Aorta (tissue), 5 donors: ENCODE results near the gene SPATA31A6. TPM values are rescaled to one million over a fixed set of nuclear protein-coding genes. Genes with fewer than 3 reads are reported as not detected.
A peak's percentile ranks its signal among the peaks of the same experiment; 100 is the strongest.
"Not testable (repeated sequence)": the region's sequence is repeated elsewhere in the genome, so short reads cannot be mapped to it uniquely, and the experiment has no call there.

Experiments
- ATAC-seq: fragments of 200-7000 bp; cut with Tn5 transposase; one replicate; pipeline ENCODE4 v1.9.1; 2022; ENCODE audit warnings: moderate library complexity; ENCODE audit not compliant: low FRiP score
- DNase-seq, 2 donors: peaks; one replicate each; pipeline ENCODE4 v3.0.0-alpha.2; 2020
- H3K27ac ChIP-seq, 2 donors: one replicate each; pipeline ENCODE4 v1.5.1; 2013; ENCODE audit warnings: low read length in 2 of 2, mild to moderate bottlenecking in 2 of 2, moderate library complexity in 2 of 2, control low read depth in 1 of 2, inconsistent platforms in 1 of 2, low read depth in 1 of 2
- H3K27me3 ChIP-seq, 2 donors: one replicate each; pipeline ENCODE4 v1.6.1; 2013; ENCODE audit warnings: control low read depth in 1 of 2, low read length in 1 of 2, mild to moderate bottlenecking in 1 of 2, moderate library complexity in 1 of 2; ENCODE audit not compliant: insufficient read depth in 2 of 2, control insufficient read depth in 1 of 2
- H3K36me3 ChIP-seq, 2 donors: one replicate each; pipeline ENCODE4 v1.6.1; 2013; ENCODE audit warnings: control low read depth in 1 of 2, low read length in 1 of 2, mild to moderate bottlenecking in 1 of 2; ENCODE audit not compliant: insufficient read depth in 2 of 2, control insufficient read depth in 1 of 2
- H3K4me1 ChIP-seq, 2 donors: one replicate each; pipeline ENCODE4 v1.6.1; 2013; ENCODE audit warnings: low read length in 2 of 2, control low read depth in 1 of 2, mild to moderate bottlenecking in 1 of 2, moderate library complexity in 1 of 2; ENCODE audit not compliant: insufficient read depth in 2 of 2, control insufficient read depth in 1 of 2
- H3K4me3 ChIP-seq, 2 donors: one replicate each; pipeline ENCODE4 v1.5.1; 2013; ENCODE audit warnings: low read length in 2 of 2, control low read depth in 1 of 2, mild to moderate bottlenecking in 1 of 2
- H3K9me3 ChIP-seq: one replicate; pipeline ENCODE4 v1.6.1; 2013; ENCODE audit warnings: mild to moderate bottlenecking, low read length; ENCODE audit not compliant: control insufficient read depth
- WGBS, 2 donors: extraction: QIAGEN DNeasy Blood & Tissue Kit; methylation state at CpG; one replicate each; pipeline ENCODE4 v1.1.7; 2013; 5-methylcytosine and 5-hydroxymethylcytosine counted together
- intact Hi-C, 2 donors: fragments of 100-400 bp; cut with DNase I; formaldehyde crosslinking; loops; one replicate each; pipeline versions ENCODE4 v1.14.2 to v1.15.0; 2022
- long read RNA-seq, 2 donors: library from polyadenylated mRNA; unstranded; transcript quantifications; one replicate each; pipeline ENCODE4 v2.0.0, GENCODE V29; 2020 to 2021
- polyA plus RNA-seq, 2 donors: library from polyadenylated mRNA; stranded (reverse); fragments of 200-250 nt; gene quantifications; one replicate each; pipeline ENCODE4 v1.2.3, GENCODE V29; 2013
- total RNA-seq, 2 donors: library from RNA; stranded (reverse); fragmentation: NEBNext Ultra II Directional; extraction: Animal tissue kit (Norgen Biotek cat#: 25700); gene quantifications; one replicate each; pipeline ENCODE4 v1.2.1, GENCODE V29; 2021
- donor health status: healthy with polysubstance abuse.
- donor health status: Bipolar disorder and iron deficiency.
- donor health status: DM: no; HTN: no; CAD: no.
- donor health status: DM: no; HTN: no; CAD: no.
- donor health status: DM: yes; HTN: yes; CAD: no.

SPATA31A6 gene
- total RNA-seq (not detected), polyA plus RNA-seq (not detected)
- long read RNA-seq, donor 1 = 0 reads
- long read RNA-seq, donor 2 = 0 reads

DNA sequence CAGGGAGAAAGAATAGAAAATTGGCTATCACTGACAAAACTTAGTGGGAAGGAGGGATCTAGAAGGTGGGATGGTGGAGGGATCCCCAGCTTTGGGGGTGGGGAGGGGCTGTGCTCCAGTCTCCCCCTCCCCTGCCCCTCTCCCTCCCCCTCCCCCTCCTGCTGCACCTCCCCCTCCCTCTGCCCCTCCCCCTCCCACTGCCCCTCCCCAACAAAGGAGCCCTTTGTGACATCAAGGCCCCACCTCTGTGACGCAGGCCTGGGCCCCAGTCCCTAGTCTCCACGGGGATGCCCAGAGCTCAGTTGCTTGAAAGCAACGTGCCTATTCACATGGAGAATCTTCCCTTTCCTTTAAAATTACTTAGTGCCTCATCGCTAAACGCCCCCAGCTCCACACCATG, at the start of gene SPATA31A6:
Gene SPATA31A6, plus strand, starts transcription at position 301 of the 400 bp plus-strand sequence. Its CDS starts 29 bp downstream, at position 330.
- H3K27ac ChIP-seq, DNase-seq, H3K4me3 ChIP-seq, intact Hi-C loops, H3K36me3 ChIP-seq, H3K27me3 ChIP-seq, ATAC-seq, H3K4me1 ChIP-seq, H3K9me3 ChIP-seq: not testable (repeated sequence)
- 100% methylated on average over 3 to 4 of the region's 5 CpGs for WGBS, 2 donors

DNA sequence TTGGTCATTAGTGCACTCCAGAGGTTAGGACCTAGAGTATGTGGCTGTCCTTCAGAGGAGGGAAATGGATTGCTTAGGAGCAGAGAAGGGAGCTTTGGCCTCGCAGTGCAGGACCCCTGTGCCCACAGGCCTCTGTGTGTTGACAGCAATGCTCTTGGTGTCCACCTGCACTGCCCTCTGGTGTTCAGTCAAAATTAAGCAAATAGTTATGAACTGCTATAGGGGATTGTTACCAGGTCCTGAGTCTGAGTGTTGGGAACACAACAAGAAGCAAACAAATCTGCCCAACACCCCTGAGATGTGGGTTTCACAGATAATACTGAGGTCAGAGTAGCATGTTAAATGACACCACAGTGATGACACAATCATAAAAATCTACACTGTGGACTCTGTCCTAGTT, 23.2 kb upstream of the SPATA31A6 start:
- intact Hi-C loops = not testable (repeated sequence)

DNA sequence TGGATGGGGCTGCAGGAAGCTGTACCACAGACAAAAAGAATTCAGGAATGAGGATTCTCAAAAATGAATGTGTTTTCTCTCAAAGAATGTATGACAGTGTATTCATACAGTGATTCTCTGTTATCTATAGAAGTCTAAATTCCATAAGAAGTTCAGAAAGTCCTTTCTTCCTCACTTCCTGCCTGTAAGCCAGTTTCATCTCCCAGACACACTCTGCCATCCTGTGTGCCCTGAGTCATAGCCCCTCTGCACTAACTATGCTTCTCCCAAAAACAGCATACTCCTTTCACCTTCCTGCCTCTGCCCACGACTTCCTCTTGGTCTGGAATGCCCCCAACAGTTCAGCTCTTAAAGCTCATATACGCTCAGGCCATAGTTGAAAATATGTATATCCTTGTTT, 36.4 kb downstream of the SPATA31A6 start:
- H3K4me3 ChIP-seq, DNase-seq, intact Hi-C loops, H3K27ac ChIP-seq, ATAC-seq, H3K27me3 ChIP-seq, H3K36me3 ChIP-seq, H3K4me1 ChIP-seq, H3K9me3 ChIP-seq: not testable (repeated sequence)
- 23 to 35% methylated on average over 2 of the region's 2 CpGs for WGBS, 2 donors

More for the DNA sequence above, 23.2 kb upstream of the SPATA31A6 start:
- not testable (repeated sequence) for H3K4me1 ChIP-seq, ATAC-seq, H3K9me3 ChIP-seq, DNase-seq, H3K4me3 ChIP-seq, H3K36me3 ChIP-seq, H3K27me3 ChIP-seq, H3K27ac ChIP-seq
- WGBS, 2 donors = 57% methylated on average over 1 of the region's 1 CpG; no CpG with 5 or more reads in 1 of the 2 donors

DNA sequence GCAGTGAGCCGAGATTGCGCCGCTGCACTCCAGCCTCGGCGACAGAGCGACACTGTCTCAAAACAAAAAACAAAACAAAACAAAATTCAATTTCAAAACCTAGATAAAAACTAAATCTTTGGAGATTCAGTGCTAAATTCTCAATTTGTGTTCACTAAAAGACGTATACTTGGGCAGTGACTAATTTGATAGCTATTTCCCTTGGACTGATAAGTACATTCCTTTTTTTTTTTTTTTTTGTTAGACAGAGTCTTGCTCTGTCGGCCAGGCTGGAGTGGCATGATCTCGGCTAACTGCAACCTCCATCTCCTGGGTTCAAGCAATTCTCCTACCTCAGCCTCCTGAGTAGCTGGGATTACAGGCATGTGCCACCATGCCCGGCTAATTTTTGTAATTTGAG, 39.8 kb downstream of the SPATA31A6 start:
- intact Hi-C loops, H3K27ac ChIP-seq, ATAC-seq, H3K9me3 ChIP-seq, H3K4me1 ChIP-seq, H3K4me3 ChIP-seq, H3K36me3 ChIP-seq, DNase-seq, H3K27me3 ChIP-seq: not testable (repeated sequence)
- WGBS, 2 donors = 42 to 57% methylated on average over 8 of the region's 10 CpGs

DNA sequence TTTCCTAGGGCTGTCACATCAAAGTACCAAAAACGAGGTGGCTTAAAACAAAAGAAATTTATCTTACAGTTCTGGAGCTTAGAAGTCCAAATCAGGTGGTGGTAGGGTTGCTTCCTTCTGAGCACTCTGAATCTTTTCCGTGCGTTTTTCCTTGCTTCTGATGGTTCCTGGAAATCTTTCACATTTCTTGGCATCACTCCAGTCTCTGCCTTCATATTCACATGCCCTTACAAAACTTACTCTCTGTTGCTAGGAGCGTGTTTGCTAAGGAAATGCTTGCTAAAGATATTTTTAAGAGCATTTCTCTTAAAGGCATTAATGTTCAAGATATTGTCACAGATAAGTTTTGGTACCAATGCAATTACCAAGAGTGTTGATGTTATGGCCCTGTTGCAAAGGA, 49.6 kb downstream of the SPATA31A6 start:
- not testable (repeated sequence) for H3K27ac ChIP-seq

DNA sequence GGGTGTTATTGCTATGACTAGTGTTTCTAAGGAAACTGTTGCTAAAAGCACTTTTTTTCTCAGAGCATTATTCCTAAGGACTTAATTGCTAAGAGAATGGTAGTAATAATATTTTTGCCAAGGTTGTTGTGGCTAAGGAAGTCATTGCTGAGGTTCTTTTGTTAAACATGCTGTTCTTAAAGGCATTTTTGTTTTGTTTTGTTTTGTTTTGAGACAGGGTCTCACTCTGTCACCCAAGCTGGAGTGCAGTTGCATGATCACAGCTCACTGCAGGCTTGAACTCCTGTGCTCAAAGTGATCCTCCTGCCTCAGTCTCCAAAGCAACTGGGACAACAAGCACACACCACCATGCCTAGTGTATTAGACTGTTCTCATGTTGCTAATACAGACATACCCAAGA, 51.2 kb downstream of the SPATA31A6 start:
- ATAC-seq, H3K9me3 ChIP-seq, H3K4me3 ChIP-seq, H3K27me3 ChIP-seq, DNase-seq, H3K36me3 ChIP-seq, H3K27ac ChIP-seq, intact Hi-C loops, H3K4me1 ChIP-seq: not testable (repeated sequence)

More for the DNA sequence above, 49.6 kb downstream of the SPATA31A6 start:
- H3K4me3 ChIP-seq, H3K9me3 ChIP-seq, H3K4me1 ChIP-seq, H3K36me3 ChIP-seq, intact Hi-C loops, H3K27me3 ChIP-seq, DNase-seq: not testable (repeated sequence)
- 1 to 7% methylated on average over 4 of the region's 4 CpGs for WGBS, 2 donors
- ATAC-seq = peak; percentile 23

DNA sequence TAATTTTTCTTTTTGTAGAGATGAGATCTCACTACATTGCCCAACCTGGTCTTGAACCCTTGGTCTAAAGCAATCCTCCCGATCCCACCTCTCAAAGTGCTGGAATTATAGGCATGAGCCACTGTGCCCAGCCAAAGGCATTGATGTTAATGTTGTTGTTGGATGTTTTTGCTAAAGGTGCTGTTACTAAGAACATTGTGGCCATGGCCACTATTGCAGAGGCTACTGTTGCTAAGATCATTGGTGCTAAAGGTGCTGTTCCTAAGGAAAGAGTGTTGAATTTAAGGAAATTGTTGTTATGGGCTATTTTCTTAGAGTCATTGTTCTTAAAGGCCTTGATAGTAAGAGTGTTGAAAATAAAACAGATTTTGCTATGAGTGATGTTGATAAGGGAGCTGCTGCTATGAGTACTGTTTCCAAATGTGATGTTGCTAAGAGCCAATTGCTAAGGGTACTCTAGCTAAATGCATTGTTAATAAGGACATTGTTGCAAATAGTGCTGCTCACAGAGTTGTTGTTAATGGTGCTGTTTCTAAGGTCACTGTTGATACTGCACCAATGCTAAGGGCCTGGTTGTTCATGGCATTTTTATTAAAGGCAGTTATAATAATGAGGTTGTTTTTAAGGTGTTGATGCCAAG, 52.0 kb downstream of the SPATA31A6 start:
- H3K4me3 ChIP-seq, H3K36me3 ChIP-seq, H3K27ac ChIP-seq, H3K27me3 ChIP-seq, H3K9me3 ChIP-seq, DNase-seq, intact Hi-C loops, H3K4me1 ChIP-seq: not testable (repeated sequence)
- peak; percentile 27 for ATAC-seq
- no CpG with 5 or more reads among the region's 1 CpG for WGBS, 2 donors

DNA sequence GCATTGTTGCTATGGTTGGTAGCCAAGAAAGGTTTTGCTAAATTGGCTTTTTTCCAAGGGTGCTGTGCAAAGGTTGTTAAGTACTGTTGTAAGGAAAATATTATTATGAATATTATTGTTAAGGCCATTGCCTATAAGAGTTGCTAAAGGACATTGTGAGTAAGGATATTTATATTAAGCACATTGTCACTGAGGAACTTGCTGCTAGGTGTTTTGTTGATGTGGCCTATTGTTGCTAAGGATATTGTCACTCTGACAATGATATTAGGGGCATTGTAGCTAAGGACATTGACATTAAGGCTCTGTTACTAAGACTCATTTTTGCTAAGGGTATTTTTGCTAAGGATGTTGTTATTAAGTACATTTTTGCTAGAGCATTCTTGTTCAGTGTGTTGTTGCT, 52.6 kb downstream of the SPATA31A6 start:
- DNase-seq, H3K27ac ChIP-seq, H3K4me3 ChIP-seq, H3K36me3 ChIP-seq, H3K4me1 ChIP-seq, ATAC-seq, H3K9me3 ChIP-seq, intact Hi-C loops, H3K27me3 ChIP-seq: not testable (repeated sequence)

DNA sequence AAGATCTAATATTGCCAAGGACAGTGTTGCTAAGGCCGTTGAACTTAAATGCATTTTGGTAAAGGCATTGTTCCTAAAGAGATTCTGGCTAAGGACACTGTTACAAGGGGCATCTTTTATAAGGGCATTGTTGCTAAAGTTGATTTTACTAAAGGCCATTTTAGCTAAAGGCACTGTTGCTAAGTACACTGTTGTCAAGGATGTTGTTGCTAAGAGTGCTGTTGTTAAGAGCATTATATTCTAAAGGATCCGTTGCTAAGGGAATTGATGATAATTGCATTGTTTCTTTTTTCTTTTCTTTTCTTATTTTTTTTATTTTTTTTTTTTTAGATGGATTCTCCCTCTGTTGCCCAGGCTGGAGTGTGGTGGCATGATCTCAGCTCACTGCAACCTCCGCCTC, 53.9 kb downstream of the SPATA31A6 start:
- ATAC-seq, H3K4me1 ChIP-seq, H3K9me3 ChIP-seq, DNase-seq, H3K27ac ChIP-seq, H3K4me3 ChIP-seq, H3K27me3 ChIP-seq, H3K36me3 ChIP-seq, intact Hi-C loops: not testable (repeated sequence)
- 87 to 88% methylated on average over 3 of the region's 3 CpGs for WGBS, 2 donors
